HEK293T (cell line): ENCODE data around the gene LRRN4CL.

ENCODE experiments used
- ARNT ChIP-seq: fragments of 450-650 bp; IDR thresholded peaks from 2 replicates; pipeline ENCODE4 v1.6.1; 2017; ENCODE audit warnings: mild to moderate bottlenecking
- BHLHE40 ChIP-seq: fragments of 450-650 bp; IDR thresholded peaks from 2 replicates; pipeline ENCODE4 v1.6.1; 2016; ENCODE audit warnings: mild to moderate bottlenecking, moderate library complexity, borderline replicate concordance
- CTBP1 ChIP-seq: fragments of 450-650 bp; IDR thresholded peaks from 2 replicates; pipeline ENCODE4 v1.6.1; 2016; ENCODE audit warnings: borderline replicate concordance
- ELF4 ChIP-seq: fragments of 450-650 bp; IDR thresholded peaks from 2 replicates; pipeline ENCODE4 v1.6.1; 2017; ENCODE audit warnings: antibody characterized with exemption
- FOXK2 ChIP-seq: fragments of 450-650 bp; IDR thresholded peaks from 2 replicates; pipeline ENCODE4 v1.6.1; 2016; ENCODE audit warnings: mild to moderate bottlenecking
- FOXM1 ChIP-seq: fragments of 450-650 bp; IDR thresholded peaks from 2 replicates; pipeline ENCODE4 v1.6.1; 2017; ENCODE audit warnings: mild to moderate bottlenecking, borderline replicate concordance
- HDGF ChIP-seq: fragments of 450-650 bp; IDR thresholded peaks from 2 replicates; pipeline ENCODE4 v1.6.1; 2017; ENCODE audit warnings: antibody characterized with exemption, borderline replicate concordance
- LEF1 ChIP-seq: fragments of 450-650 bp; IDR thresholded peaks from 2 replicates; pipeline ENCODE4 v1.6.1; 2017; ENCODE audit warnings: mild to moderate bottlenecking, borderline replicate concordance
- NFRKB ChIP-seq: fragments of 450-650 bp; IDR thresholded peaks from 2 replicates; pipeline ENCODE4 v1.6.1; 2016; ENCODE audit warnings: mild to moderate bottlenecking, moderate library complexity
- SP1 ChIP-seq: fragments of 450-650 bp; IDR thresholded peaks from 2 replicates; pipeline ENCODE4 v1.6.1; 2017
- SUZ12 ChIP-seq: fragments of 450-650 bp; IDR thresholded peaks from 2 replicates; pipeline ENCODE4 v1.6.1; 2016; ENCODE audit warnings: mild to moderate bottlenecking
- TARDBP ChIP-seq: fragments of 450-650 bp; IDR thresholded peaks from 2 replicates; pipeline ENCODE4 v1.6.1; 2016
- TF ChIP-seq, protein P1 (sequence below): fragments of 450-650 bp; IDR thresholded peaks from 2 replicates; pipeline ENCODE4 v1.6.1; 2016

DNA sequence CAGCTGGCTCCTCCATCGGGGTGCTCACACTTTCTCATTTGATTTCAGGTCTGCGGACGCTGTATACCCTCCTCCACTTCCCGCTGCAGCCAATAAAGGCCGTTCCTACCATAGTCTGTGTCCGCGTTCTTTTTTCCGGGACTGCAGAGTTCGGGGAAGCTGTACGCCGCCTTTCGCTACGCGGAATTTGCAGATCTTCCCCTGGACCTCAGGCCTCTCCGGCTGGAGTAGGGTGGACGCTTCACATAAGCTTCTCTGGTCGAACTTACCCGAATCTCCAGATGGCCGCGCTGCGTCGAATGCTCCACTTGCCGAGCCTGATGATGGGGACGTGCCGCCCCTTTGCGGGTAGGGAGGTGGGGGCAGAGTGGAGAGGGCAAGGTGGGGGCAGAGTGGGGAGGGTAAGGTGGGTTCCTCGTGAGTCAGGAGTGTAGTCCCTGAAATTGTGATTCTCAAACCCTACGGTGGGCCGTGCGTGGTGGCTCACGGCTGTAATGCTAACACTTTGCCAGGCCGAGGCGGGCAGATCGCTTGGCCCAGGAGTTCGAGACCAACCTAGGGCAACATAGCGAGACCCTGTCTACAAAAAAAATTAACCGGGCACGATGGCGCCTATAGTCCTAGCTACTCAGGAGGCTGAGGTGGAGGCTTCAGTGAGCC is 23.6 kb downstream of the LRRN4CL start:
- TF ChIP-seq SP1 (no peak), FOXK2 (no peak), NFRKB (no peak), TARDBP (no peak), BHLHE40 (no peak), ARNT (no peak), FOXM1 (no peak), SUZ12 (no peak), LEF1 (no peak), CTBP1 (no peak), ELF4 (no peak), HDGF (no peak)
- TF ChIP-seq, protein P1, sequence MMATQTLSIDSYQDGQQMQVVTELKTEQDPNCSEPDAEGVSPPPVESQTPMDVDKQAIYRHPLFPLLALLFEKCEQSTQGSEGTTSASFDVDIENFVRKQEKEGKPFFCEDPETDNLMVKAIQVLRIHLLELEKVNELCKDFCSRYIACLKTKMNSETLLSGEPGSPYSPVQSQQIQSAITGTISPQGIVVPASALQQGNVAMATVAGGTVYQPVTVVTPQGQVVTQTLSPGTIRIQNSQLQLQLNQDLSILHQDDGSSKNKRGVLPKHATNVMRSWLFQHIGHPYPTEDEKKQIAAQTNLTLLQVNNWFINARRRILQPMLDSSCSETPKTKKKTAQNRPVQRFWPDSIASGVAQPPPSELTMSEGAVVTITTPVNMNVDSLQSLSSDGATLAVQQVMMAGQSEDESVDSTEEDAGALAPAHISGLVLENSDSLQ, result no peak
